GM23338 (cell line): ENCODE data around the gene NMS. TPM values are rescaled to one million over a fixed set of nuclear protein-coding genes. Genes with fewer than 3 reads are reported as not detected.

Experiments
- ATAC-seq: fragments of 200-7000 bp; cut with Tn5 transposase; 3 replicates; pipeline ENCODE4 v1.9.1; 2020
- DNase-seq: peaks from one replicate; pipeline ENCODE4 v3.0.0-alpha.2; 2015; ENCODE audit warnings: low spot score
- H2AFZ ChIP-seq: fragments of 200-600 bp; sonication (generic); 2 replicates; pipeline ENCODE4 v1.8.0; 2016; ENCODE audit warnings: antibody characterized with exemption, mild to moderate bottlenecking, moderate library complexity
- H3F3A ChIP-seq: fragments of 200-600 bp; sonication (generic); replicated peaks from 2 replicates; pipeline ENCODE4 v1.8.0; 2017; ENCODE audit warnings: antibody characterized with exemption, mixed run types, low read depth
- H3K27ac ChIP-seq: fragments of 200-600 bp; sonication (generic); 2 replicates; pipeline ENCODE4 v1.6.1; 2016; ENCODE audit warnings: low read depth
- H3K27me3 ChIP-seq: fragments of 200-600 bp; sonication (generic); 2 replicates; pipeline ENCODE4 v1.8.0; 2016; ENCODE audit warnings: mild to moderate bottlenecking, mixed run types, moderate library complexity; ENCODE audit not compliant: insufficient read depth
- H3K36me3 ChIP-seq: fragments of 200-600 bp; sonication (generic); 2 replicates; pipeline ENCODE4 v1.8.0; 2016; ENCODE audit warnings: mild to moderate bottlenecking; ENCODE audit not compliant: insufficient read depth
- H3K4me1 ChIP-seq: fragments of 200-600 bp; sonication (generic); 2 replicates; pipeline ENCODE4 v1.8.0; 2016; ENCODE audit warnings: mild to moderate bottlenecking, moderate library complexity; ENCODE audit not compliant: insufficient read depth
- H3K4me2 ChIP-seq: fragments of 200-600 bp; sonication (generic); 2 replicates; pipeline ENCODE4 v1.7.1; 2017; ENCODE audit warnings: mixed run types
- H3K4me3 ChIP-seq: fragments of 200-600 bp; sonication (generic); 2 replicates; pipeline ENCODE4 v1.6.1; 2016; ENCODE audit warnings: mixed run types
- H3K79me2 ChIP-seq: fragments of 200-600 bp; sonication (generic); replicated peaks from 2 replicates; pipeline ENCODE4 v1.8.0; 2017; ENCODE audit warnings: mild to moderate bottlenecking; ENCODE audit not compliant: insufficient read depth
- H3K9me2 ChIP-seq: fragments of 200-600 bp; sonication (generic); 2 replicates; pipeline ENCODE4 v1.8.0; 2017; ENCODE audit not compliant: insufficient read depth
- H4K20me1 ChIP-seq: fragments of 200-600 bp; sonication (generic); replicated peaks from 2 replicates; pipeline ENCODE4 v1.8.0; 2017; ENCODE audit warnings: mild to moderate bottlenecking; ENCODE audit not compliant: insufficient read depth
- H3K27ac Mint-ChIP-seq: 2 replicates; pipeline ENCODE4 v1.8.0; 2020; ENCODE audit warnings: inconsistent platforms, mild to moderate bottlenecking, moderate library complexity, mixed read lengths
- H3K27me3 Mint-ChIP-seq: 3 replicates; pipeline ENCODE4 v1.8.0; 2022; ENCODE audit warnings: low read depth, mild to moderate bottlenecking, moderate library complexity, mixed read lengths, inconsistent platforms; ENCODE audit not compliant: insufficient read depth, poor library complexity
- H3K36me3 Mint-ChIP-seq: 3 replicates; pipeline ENCODE4 v1.8.0; 2021; ENCODE audit warnings: low read depth, mild to moderate bottlenecking, inconsistent platforms, moderate library complexity, mixed read lengths
- H3K4me1 Mint-ChIP-seq: 3 replicates; pipeline ENCODE4 v1.8.0; 2020; ENCODE audit warnings: mild to moderate bottlenecking, inconsistent platforms, mixed read lengths
- H3K4me3 Mint-ChIP-seq: 3 replicates; pipeline ENCODE4 v1.8.0; 2021; ENCODE audit warnings: moderate library complexity, mild to moderate bottlenecking, inconsistent platforms, mixed read lengths
- H3K9me3 Mint-ChIP-seq: 3 replicates; pipeline ENCODE4 v1.8.0; 2020; ENCODE audit warnings: moderate library complexity, mild to moderate bottlenecking, inconsistent platforms, mixed read lengths
- EZH2 ChIP-seq: fragments of 200-600 bp; sonication (generic); IDR thresholded peaks from one replicate; pipeline ENCODE4 v1.8.0; 2017; ENCODE audit warnings: antibody characterized with exemption, mild to moderate bottlenecking, low read depth; ENCODE audit not compliant: unreplicated experiment
- JUNB ChIP-seq: IDR thresholded peaks from one replicate; pipeline ENCODE4 v1.6.1; 2016; ENCODE audit warnings: antibody characterized with exemption; ENCODE audit not compliant: unreplicated experiment
- POLR2AphosphoS5 ChIP-seq: IDR thresholded peaks from 2 replicates; pipeline ENCODE4 v1.6.1; 2016; ENCODE audit warnings: antibody characterized with exemption, low read depth
- ZNF331 ChIP-seq: fragments of 250-450 bp; sonication (Bioruptor Pico); IDR thresholded peaks from 2 replicates; pipeline ENCODE4 v1.5.0; 2020; ENCODE audit warnings: low read depth, mild to moderate bottlenecking, moderate library complexity
- ZNF462 ChIP-seq: fragments of 250-450 bp; sonication (Bioruptor Pico); IDR thresholded peaks from 2 replicates; pipeline ENCODE4 v1.5.0; 2020; ENCODE audit warnings: mild to moderate bottlenecking, moderate library complexity
- polyA plus RNA-seq: library from polyadenylated mRNA; unstranded; fragments of >200 nt; fragmentation: Nextera tagmentation; extraction: Ambion mirVana; gene quantifications from 2 replicates; pipeline ENCODE4 v1.2.1, GENCODE V29; 2016
- total RNA-seq: library from RNA; depleted of rRNA; stranded (reverse); fragments of >200 nt; shearing (Covaris generic); gene quantifications from 2 replicates; pipeline ENCODE4 v1.2.3, GENCODE V29; 2014
- TF ChIP-seq, protein P1 (sequence below), 2 experiments: fragments of 200-600 bp in 1 of 2; sonication (generic) in 1 of 2; conservative IDR thresholded peaks; 2 replicates each; pipeline versions ENCODE4 v1.5.1 to v1.6.1; 2016 to 2017; ENCODE audit warnings: antibody characterized with exemption in 2 of 2, low read depth in 2 of 2, mild to moderate bottlenecking in 2 of 2, moderate library complexity in 1 of 2
- TF ChIP-seq, protein P2 (sequence below): IDR thresholded peaks from 2 replicates; pipeline ENCODE4 v1.6.1; 2016; ENCODE audit warnings: antibody characterized with exemption

Gene NMS
- total and polyA plus RNA-seq, 2 experiments from 2014 or later: not detected

DNA sequence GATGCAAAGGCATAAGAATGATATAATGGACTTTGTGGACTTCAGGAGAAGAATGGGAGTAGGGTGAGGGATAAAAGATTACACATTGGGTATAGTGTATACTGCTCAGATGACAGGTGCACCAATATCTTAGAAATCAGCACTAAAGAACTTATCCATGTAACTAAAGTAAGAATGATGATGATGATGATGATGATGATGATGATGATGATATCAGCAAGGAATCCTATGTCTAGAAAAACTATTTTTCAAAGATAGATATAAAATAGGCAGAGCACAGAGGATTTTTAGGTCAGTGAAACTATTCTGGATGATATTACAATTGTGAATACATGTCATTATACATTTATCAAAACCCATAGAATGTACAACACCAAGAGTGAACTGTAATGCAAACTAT is 34.3 kb downstream of the NMS start (continued):
- TF ChIP-seq, protein P1, sequence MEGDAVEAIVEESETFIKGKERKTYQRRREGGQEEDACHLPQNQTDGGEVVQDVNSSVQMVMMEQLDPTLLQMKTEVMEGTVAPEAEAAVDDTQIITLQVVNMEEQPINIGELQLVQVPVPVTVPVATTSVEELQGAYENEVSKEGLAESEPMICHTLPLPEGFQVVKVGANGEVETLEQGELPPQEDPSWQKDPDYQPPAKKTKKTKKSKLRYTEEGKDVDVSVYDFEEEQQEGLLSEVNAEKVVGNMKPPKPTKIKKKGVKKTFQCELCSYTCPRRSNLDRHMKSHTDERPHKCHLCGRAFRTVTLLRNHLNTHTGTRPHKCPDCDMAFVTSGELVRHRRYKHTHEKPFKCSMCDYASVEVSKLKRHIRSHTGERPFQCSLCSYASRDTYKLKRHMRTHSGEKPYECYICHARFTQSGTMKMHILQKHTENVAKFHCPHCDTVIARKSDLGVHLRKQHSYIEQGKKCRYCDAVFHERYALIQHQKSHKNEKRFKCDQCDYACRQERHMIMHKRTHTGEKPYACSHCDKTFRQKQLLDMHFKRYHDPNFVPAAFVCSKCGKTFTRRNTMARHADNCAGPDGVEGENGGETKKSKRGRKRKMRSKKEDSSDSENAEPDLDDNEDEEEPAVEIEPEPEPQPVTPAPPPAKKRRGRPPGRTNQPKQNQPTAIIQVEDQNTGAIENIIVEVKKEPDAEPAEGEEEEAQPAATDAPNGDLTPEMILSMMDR (conservative IDR thresholded peaks at IDR 0.05; ENCODE audit: low read depth in 2 of 2): no peak
- TF ChIP-seq ZNF462 (CRISPR knock-in tag): no peak
- no peak for TF ChIP-seq JUNB
- no peak for TF ChIP-seq ZNF331 (CRISPR knock-in tag)

- Mint-ChIP-seq H3K4me1 (no peaks in the 10 kb centered on the region), H3K27ac (no peak overlapping the region), H3K36me3 (no peaks in the 10 kb centered on the region), H3K27me3 (no peaks in the 10 kb centered on the region), H3K4me3 (no peak overlapping the region), H3K9me3 (peaks cover 14% of the 10 kb centered on the region; the same call in 1 of the 3 replicates)
- Histone ChIP-seq H3K4me1 (no peaks in the 10 kb centered on the region), H3K79me2 (no peaks in the 10 kb centered on the region), H2AFZ (no peak overlapping the region), H4K20me1 (no peaks in the 10 kb centered on the region), H3K27me3 (no peaks in the 10 kb centered on the region), H3F3A (no peaks in the 10 kb centered on the region), H3K4me2 (no peak overlapping the region), H3K9me2 (no peaks in the 10 kb centered on the region), H3K27ac (no peak overlapping the region), H3K4me3 (no peak overlapping the region), H3K36me3 (no peaks in the 10 kb centered on the region)
- DNase-seq (no peak), ATAC-seq (no peak)
- no peak for TF ChIP-seq POLR2AphosphoS5
- TF ChIP-seq ZNF462 (CRISPR knock-in tag): no peak
- no peak for TF ChIP-seq EZH2
- no peak for TF ChIP-seq JUNB
- TF ChIP-seq, protein P2, sequence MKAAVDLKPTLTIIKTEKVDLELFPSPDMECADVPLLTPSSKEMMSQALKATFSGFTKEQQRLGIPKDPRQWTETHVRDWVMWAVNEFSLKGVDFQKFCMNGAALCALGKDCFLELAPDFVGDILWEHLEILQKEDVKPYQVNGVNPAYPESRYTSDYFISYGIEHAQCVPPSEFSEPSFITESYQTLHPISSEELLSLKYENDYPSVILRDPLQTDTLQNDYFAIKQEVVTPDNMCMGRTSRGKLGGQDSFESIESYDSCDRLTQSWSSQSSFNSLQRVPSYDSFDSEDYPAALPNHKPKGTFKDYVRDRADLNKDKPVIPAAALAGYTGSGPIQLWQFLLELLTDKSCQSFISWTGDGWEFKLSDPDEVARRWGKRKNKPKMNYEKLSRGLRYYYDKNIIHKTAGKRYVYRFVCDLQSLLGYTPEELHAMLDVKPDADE: no peak
These were observed 38.8 kb downstream of the NMS start for GRCh38 chr2:100509066-100509465.
